Liver (tissue), 9 donors: Measurements from ENCODE around the gene GPA33. TPM values are rescaled to one million over a fixed set of nuclear protein-coding genes. Genes with fewer than 3 reads are reported as not detected.

ENCODE experiments used
- DNase-seq: peaks from one replicate; pipeline ENCODE4 v3.0.0-alpha.2; 2017; ENCODE audit warnings: low spot score
- H3K27ac ChIP-seq, 2 donors: one replicate each; pipeline ENCODE4 v1.7.0; 2013; ENCODE audit warnings: inconsistent platforms in 2 of 2, low read length in 2 of 2, control low read depth in 1 of 2, low read depth in 1 of 2, mild to moderate bottlenecking in 1 of 2
- H3K27me3 ChIP-seq, 4 donors: one replicate each; pipeline versions ENCODE4 v1.6.1 to v1.7.0; 2013; ENCODE audit warnings: low read length in 3 of 4, inconsistent platforms in 1 of 4, mild to moderate bottlenecking in 1 of 4, moderate library complexity in 1 of 4; ENCODE audit not compliant: control insufficient read depth in 4 of 4, insufficient read depth in 4 of 4
- H3K36me3 ChIP-seq, 4 donors: one replicate each; pipeline versions ENCODE4 v1.6.1 to v1.7.0; 2013; ENCODE audit warnings: low read length in 3 of 4, mild to moderate bottlenecking in 3 of 4, low read depth in 1 of 4, moderate library complexity in 1 of 4; ENCODE audit not compliant: control insufficient read depth in 4 of 4, insufficient read depth in 3 of 4
- H3K4me1 ChIP-seq, 4 donors: one replicate each; pipeline versions ENCODE4 v1.6.1 to v1.7.0; 2013; ENCODE audit warnings: low read length in 3 of 4, mild to moderate bottlenecking in 3 of 4, moderate library complexity in 1 of 4; ENCODE audit not compliant: control insufficient read depth in 4 of 4, insufficient read depth in 4 of 4
- H3K4me3 ChIP-seq, 3 donors: one replicate each; pipeline versions ENCODE4 v1.6.1 to v1.7.0; 2013; ENCODE audit warnings: low read length in 3 of 3, control low read depth in 1 of 3, low read depth in 1 of 3, mild to moderate bottlenecking in 1 of 3
- H3K9ac ChIP-seq, 2 donors: one replicate each; pipeline ENCODE4 v1.7.0; 2013; ENCODE audit warnings: low read length in 2 of 2, mild to moderate bottlenecking in 2 of 2, moderate library complexity in 2 of 2, control low read depth in 1 of 2, low read depth in 1 of 2
- H3K9me3 ChIP-seq, 4 donors: one replicate each; pipeline versions ENCODE4 v1.6.1 to v1.7.0; 2013; ENCODE audit warnings: low read length in 3 of 4; ENCODE audit not compliant: control insufficient read depth in 4 of 4
- ATF3 ChIP-seq: IDR thresholded peaks from 2 replicates; pipeline ENCODE4 v1.6.1; 2016; ENCODE audit warnings: antibody characterized with exemption
- CTCF ChIP-seq: fragments of 150-350 bp; IDR thresholded peaks from 2 replicates; pipeline ENCODE4 v1.5.1; 2017; ENCODE audit warnings: improper control_type of control experiment, low read depth, low read length; ENCODE audit not compliant: missing input control
- EGR1 ChIP-seq, 2 donors: IDR thresholded peaks; 2 replicates each; pipeline ENCODE4 v1.6.1; 2016 to 2018; ENCODE audit warnings: antibody characterized with exemption in 2 of 2, low read depth in 2 of 2
- FOXA1 ChIP-seq: IDR thresholded peaks from 2 replicates; pipeline ENCODE4 v1.6.1; 2016; ENCODE audit warnings: antibody characterized with exemption
- FOXA2 ChIP-seq: IDR thresholded peaks from 2 replicates; pipeline ENCODE4 v1.6.1; 2016; ENCODE audit warnings: antibody characterized with exemption
- GABPA ChIP-seq, 2 donors: IDR thresholded peaks in 1 of 2; conservative IDR thresholded peaks in 1 of 2; 2 replicates each; pipeline ENCODE4 v1.6.1; 2016; ENCODE audit warnings: antibody characterized with exemption in 2 of 2, mild to moderate bottlenecking in 1 of 2, moderate library complexity in 1 of 2
- HNF4A ChIP-seq, 2 donors: conservative IDR thresholded peaks; 2 replicates each; pipeline ENCODE4 v1.6.1; 2016; ENCODE audit warnings: antibody characterized with exemption in 2 of 2, mild to moderate bottlenecking in 2 of 2
- HNF4G ChIP-seq: IDR thresholded peaks from 2 replicates; pipeline ENCODE4 v1.6.1; 2016; ENCODE audit warnings: antibody characterized with exemption
- JUND ChIP-seq, 2 donors: IDR thresholded peaks; 2 replicates each; pipeline ENCODE4 v1.6.1; 2016; ENCODE audit warnings: antibody characterized with exemption in 2 of 2
- NR2F2 ChIP-seq: IDR thresholded peaks from 2 replicates; pipeline ENCODE4 v1.6.1; 2016; ENCODE audit warnings: antibody characterized with exemption
- RAD21 ChIP-seq, 2 donors: IDR thresholded peaks; 2 replicates each; pipeline ENCODE4 v1.6.1; 2016; ENCODE audit warnings: antibody characterized with exemption in 2 of 2, mild to moderate bottlenecking in 2 of 2
- REST ChIP-seq: IDR thresholded peaks from 2 replicates; pipeline ENCODE4 v1.6.1; 2016; ENCODE audit warnings: antibody characterized with exemption, mild to moderate bottlenecking
- RXRA ChIP-seq, 2 donors: IDR thresholded peaks; 2 replicates each; pipeline ENCODE4 v1.6.1; 2017 to 2018; ENCODE audit warnings: antibody characterized with exemption in 2 of 2, mild to moderate bottlenecking in 1 of 2
- SP1 ChIP-seq: IDR thresholded peaks from 2 replicates; pipeline ENCODE4 v1.6.1; 2018; ENCODE audit warnings: antibody characterized with exemption, mild to moderate bottlenecking
- TAF1 ChIP-seq: conservative IDR thresholded peaks from 2 replicates; pipeline ENCODE4 v1.6.1; 2016; ENCODE audit warnings: antibody characterized with exemption, mild to moderate bottlenecking
- YY1 ChIP-seq: IDR thresholded peaks from 2 replicates; pipeline ENCODE4 v1.6.1; 2016; ENCODE audit warnings: antibody characterized with exemption, mild to moderate bottlenecking
- ZBTB33 ChIP-seq: IDR thresholded peaks from 2 replicates; pipeline ENCODE4 v1.6.1; 2016; ENCODE audit warnings: antibody characterized with exemption
- WGBS: extraction: QIAGEN DNeasy Blood & Tissue Kit; methylation state at CpG from one replicate; pipeline ENCODE4 v1.1.7; 2013; 5-methylcytosine and 5-hydroxymethylcytosine counted together
- polyA plus RNA-seq, 2 donors: library from polyadenylated mRNA; stranded (reverse) in 1 of 2; unstranded in 1 of 2; fragments of 200-250 nt in 1 of 2; fragments of >200 nt in 1 of 2; fragmentation: Nextera tagmentation in 1 of 2; extraction: Ambion mirVana in 1 of 2; gene quantifications; one replicate each; pipeline versions ENCODE4 v1.2.1 to v1.2.3, GENCODE V29; 2013 to 2015
- total RNA-seq, 2 donors: library from RNA; depleted of rRNA; stranded (reverse); fragments of >200 nt; gene quantifications; one replicate each; pipeline ENCODE4 v1.2.3, GENCODE V29; 2014
- donor health status: healthy.
- donor health status: healthy.
- donor health status: healthy.
- donor health status: healthy.
- donor health status: healthy.

Gene GPA33
- total and polyA plus RNA-seq, 4 donors: 0.03 to 0.19 (median 0.08) TPM; not detected in 1

- H3K4me1 ChIP-seq: peaks cover 0 to 14% (median 9%) of the 10 kb centered on the region in 4 donors
- H3K9me3 ChIP-seq: no peaks in the 10 kb centered on the region
- 87% methylated on average over 8 of the region's 8 CpGs for WGBS
- DNase-seq: no peak
- H3K4me3 ChIP-seq: no peak overlapping the region
- H3K27me3 ChIP-seq: no peaks in the 10 kb centered on the region
- H3K36me3 ChIP-seq: no peaks in the 10 kb centered on the region
- no peak overlapping the region for H3K27ac ChIP-seq
- no peak overlapping the region for H3K9ac ChIP-seq
- TF ChIP-seq JUND (IDR thresholded peaks at IDR 0.05) (no peak), FOXA2 (no peak), RAD21 (IDR thresholded peaks at IDR 0.05) (no peak), FOXA1 (no peak), NR2F2 (no peak), EGR1 (IDR thresholded peaks at IDR 0.05; ENCODE audit: low read depth in 2 of 2) (no peak), CTCF (no peak), ZBTB33 (no peak), REST (no peak), HNF4A (conservative IDR thresholded peaks at IDR 0.05) (no peak), ATF3 (no peak), RXRA (IDR thresholded peaks at IDR 0.05) (no peak), SP1 (no peak), YY1 (no peak), HNF4G (no peak), GABPA (IDR thresholded peaks at IDR 0.05 in 1 of 2, conservative IDR thresholded peaks at IDR 0.05 in 1 of 2) (no peak), TAF1 (no peak)
Observed at GRCh38 chr1:167013108-167013929, 76.9 kb downstream of the GPA33 start.
